HepG2 (cell line): ENCODE results near the gene RNASE11. TPM values are rescaled to one million over a fixed set of nuclear protein-coding genes. Genes with fewer than 3 reads are reported as not detected.

Experiments
- ATF7 ChIP-seq, 2 experiments: fragments of 450-650 bp in 1 of 2; sonication (generic) in 1 of 2; formaldehyde crosslinking in 1 of 2; IDR thresholded peaks; 2 replicates each; pipeline versions ENCODE4 v1.4.0 to v1.6.1; 2016 to 2020; ENCODE audit warnings: antibody characterized with exemption in 1 of 2, mild to moderate bottlenecking in 1 of 2, missing genetic modification reagents in 1 of 2
- CBX2 ChIP-seq, 2 experiments: fragments of 200-600 bp in 1 of 2; sonication (generic); formaldehyde crosslinking in 1 of 2; IDR thresholded peaks; 2 replicates each; pipeline versions ENCODE4 v1.7.0 to v1.8.1; 2018 to 2022; ENCODE audit warnings: low read depth in 2 of 2, low read length in 1 of 2, mild to moderate bottlenecking in 1 of 2, missing genetic modification reagents in 1 of 2
- FOXA3 ChIP-seq: IDR thresholded peaks from 2 replicates; pipeline ENCODE4 v1.6.1; 2016; ENCODE audit warnings: missing genetic modification reagents, missing compliant biosample characterization
- JARID2 ChIP-seq: sonication (generic); formaldehyde crosslinking; IDR thresholded peaks from 2 replicates; pipeline ENCODE4 v1.8.1; 2023; ENCODE audit warnings: missing genetic modification reagents, inconsistent platforms; ENCODE audit not compliant: insufficient replicate concordance
- NFE2L2 ChIP-seq: fragments of 150-350 bp; IDR thresholded peaks from 2 replicates; pipeline ENCODE4 v1.6.1; 2014; ENCODE audit warnings: low read length
- RARG ChIP-seq: sonication (generic); formaldehyde crosslinking; IDR thresholded peaks from 2 replicates; pipeline ENCODE4 v1.4.0; 2020; ENCODE audit warnings: low read depth, mild to moderate bottlenecking, missing genetic modification reagents
- SPEN ChIP-seq: sonication (generic); formaldehyde crosslinking; IDR thresholded peaks from 2 replicates; pipeline ENCODE4 v1.5.1; 2020; ENCODE audit warnings: low read depth, mild to moderate bottlenecking, missing genetic modification reagents
- TRIM24 ChIP-seq: sonication (generic); formaldehyde crosslinking; IDR thresholded peaks from 2 replicates; pipeline ENCODE4 v1.8.0; 2022; ENCODE audit warnings: mild to moderate bottlenecking, missing genetic modification reagents
- ZFP62 ChIP-seq: sonication (generic); formaldehyde crosslinking; IDR thresholded peaks from 2 replicates; pipeline ENCODE4 v1.4.0; 2020; ENCODE audit warnings: missing genetic modification reagents
- ZFP90 ChIP-seq: sonication (generic); formaldehyde crosslinking; IDR thresholded peaks from 2 replicates; pipeline ENCODE4 v1.8.0; 2022; ENCODE audit warnings: missing genetic modification reagents, mild to moderate bottlenecking, inconsistent platforms, borderline replicate concordance
- ZNF530 ChIP-seq: sonication (generic); formaldehyde crosslinking; IDR thresholded peaks from 2 replicates; pipeline ENCODE4 v1.5.0; 2020; ENCODE audit warnings: low read depth, mild to moderate bottlenecking, missing genetic modification reagents
- ZNF570 ChIP-seq: sonication (generic); formaldehyde crosslinking; IDR thresholded peaks from 2 replicates; pipeline ENCODE4 v1.4.0; 2020; ENCODE audit warnings: mild to moderate bottlenecking, missing genetic modification reagents, borderline replicate concordance
- ZNF776 ChIP-seq: sonication (generic); formaldehyde crosslinking; IDR thresholded peaks from 2 replicates; pipeline ENCODE4 v1.4.0; 2020; ENCODE audit warnings: mild to moderate bottlenecking, missing genetic modification reagents
- ZNF816 ChIP-seq: sonication (generic); formaldehyde crosslinking; IDR thresholded peaks from 2 replicates; pipeline ENCODE4 v1.8.0; 2022; ENCODE audit warnings: missing genetic modification reagents, mild to moderate bottlenecking, borderline replicate concordance
- polyA plus RNA-seq, 8 experiments: library from polyadenylated mRNA; depleted of rRNA in 3 of 8; stranded (reverse) in 7 of 8; unstranded in 1 of 8; fragments of >200 nt; fragmentation: Illumina TruSeq in 4 of 8; extraction: Trizol in 4 of 8; gene quantifications; 2 replicates each; pipeline versions ENCODE4 v1.2.1 to v1.2.3, GENCODE V29; 2011 to 2016; ENCODE audit warnings: low read depth in 4 of 8, missing spikeins in 1 of 8, mixed read lengths in 1 of 8; ENCODE audit not compliant: insufficient read depth in 1 of 8
- total RNA-seq, 5 experiments: library from RNA; depleted of rRNA; stranded (reverse); fragments of >200 nt; fragmentation: Illumina TruSeq; extraction: Trizol; gene quantifications; 2 replicates each; pipeline ENCODE4 v1.2.3, GENCODE V29; 2016; ENCODE audit warnings: low read depth in 1 of 5
- TF ChIP-seq, protein P1 (sequence below): sonication (generic); formaldehyde crosslinking; IDR thresholded peaks from 2 replicates; pipeline ENCODE4 v1.4.0; 2020; ENCODE audit warnings: missing genetic modification reagents
- TF ChIP-seq, protein P2 (sequence below): sonication (generic); formaldehyde crosslinking; IDR thresholded peaks from 2 replicates; pipeline ENCODE4 v1.4.0; 2020; ENCODE audit warnings: missing genetic modification reagents
- TF ChIP-seq, protein P3 (sequence below): sonication (generic); formaldehyde crosslinking; IDR thresholded peaks from 2 replicates; pipeline ENCODE4 v1.4.0; 2020; ENCODE audit warnings: mild to moderate bottlenecking, missing genetic modification reagents
- TF ChIP-seq, protein P4 (sequence below): conservative IDR thresholded peaks from 2 replicates; pipeline ENCODE4 v1.6.1; 2018; ENCODE audit warnings: missing genetic modification reagents
- TF ChIP-seq, protein P5 (sequence below): sonication (generic); formaldehyde crosslinking; IDR thresholded peaks from 2 replicates; pipeline ENCODE4 v1.9.0; 2021; ENCODE audit warnings: missing genetic modification reagents, mild to moderate bottlenecking, borderline replicate concordance

RNASE11 gene
- total and polyA plus RNA-seq, 2 of the 13 experiments (the other 11 are each of a cell fraction or from before 2014, with no cell fraction given), result not detected

DNA sequence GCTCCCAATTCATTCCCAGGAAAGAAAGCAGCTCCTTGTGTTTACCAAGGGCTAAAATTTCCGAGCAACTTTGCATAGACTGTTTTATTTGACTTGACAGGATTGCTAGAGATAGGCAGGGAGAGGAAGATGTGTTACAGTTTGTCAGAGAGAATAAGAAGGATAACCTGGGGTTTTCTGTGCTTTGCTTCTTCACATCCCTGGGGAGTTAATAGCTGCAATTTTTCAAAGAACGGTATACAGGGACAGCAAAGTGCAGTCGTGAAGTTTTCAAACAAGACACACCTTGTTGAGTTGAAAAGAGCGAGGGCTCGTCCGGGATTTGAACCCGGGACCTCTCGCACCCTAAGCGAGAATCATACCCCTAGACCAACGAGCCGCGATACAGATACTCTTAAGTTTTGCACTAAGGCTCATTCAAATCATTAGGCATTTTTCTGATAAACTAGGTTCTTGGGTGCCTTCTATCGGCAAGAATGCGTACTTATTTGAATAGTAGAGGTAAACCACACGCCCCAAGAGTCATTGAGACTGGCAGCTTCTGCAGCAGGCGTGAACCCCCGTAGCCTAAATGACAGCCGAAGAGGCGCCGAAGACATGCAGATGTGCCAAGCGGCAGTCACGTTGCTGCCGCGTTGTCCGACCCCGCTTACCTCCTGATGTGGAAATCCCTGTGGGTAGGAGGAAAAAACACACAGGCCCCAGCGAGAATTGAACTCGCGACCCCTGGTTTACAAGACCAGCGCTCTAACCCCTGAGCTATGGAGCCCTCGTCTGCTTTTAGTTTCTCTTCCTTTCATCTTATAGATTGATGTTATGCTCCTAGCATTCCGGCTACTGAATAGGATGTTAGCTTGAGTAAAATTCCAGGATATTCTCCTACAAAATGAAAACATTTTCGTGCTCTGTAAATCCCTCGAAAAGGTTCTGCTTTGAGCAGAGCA lies 25.6 kb upstream of the RNASE11 start (continued):
- TF ChIP-seq, protein P1, sequence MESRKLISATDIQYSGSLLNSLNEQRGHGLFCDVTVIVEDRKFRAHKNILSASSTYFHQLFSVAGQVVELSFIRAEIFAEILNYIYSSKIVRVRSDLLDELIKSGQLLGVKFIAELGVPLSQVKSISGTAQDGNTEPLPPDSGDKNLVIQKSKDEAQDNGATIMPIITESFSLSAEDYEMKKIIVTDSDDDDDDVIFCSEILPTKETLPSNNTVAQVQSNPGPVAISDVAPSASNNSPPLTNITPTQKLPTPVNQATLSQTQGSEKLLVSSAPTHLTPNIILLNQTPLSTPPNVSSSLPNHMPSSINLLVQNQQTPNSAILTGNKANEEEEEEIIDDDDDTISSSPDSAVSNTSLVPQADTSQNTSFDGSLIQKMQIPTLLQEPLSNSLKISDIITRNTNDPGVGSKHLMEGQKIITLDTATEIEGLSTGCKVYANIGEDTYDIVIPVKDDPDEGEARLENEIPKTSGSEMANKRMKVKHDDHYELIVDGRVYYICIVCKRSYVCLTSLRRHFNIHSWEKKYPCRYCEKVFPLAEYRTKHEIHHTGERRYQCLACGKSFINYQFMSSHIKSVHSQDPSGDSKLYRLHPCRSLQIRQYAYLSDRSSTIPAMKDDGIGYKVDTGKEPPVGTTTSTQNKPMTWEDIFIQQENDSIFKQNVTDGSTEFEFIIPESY (CRISPR knock-in tag), result no peak
- TF ChIP-seq ZNF530, result no peak; the same call in 1 of the 2 replicates
- TF ChIP-seq, protein P2, sequence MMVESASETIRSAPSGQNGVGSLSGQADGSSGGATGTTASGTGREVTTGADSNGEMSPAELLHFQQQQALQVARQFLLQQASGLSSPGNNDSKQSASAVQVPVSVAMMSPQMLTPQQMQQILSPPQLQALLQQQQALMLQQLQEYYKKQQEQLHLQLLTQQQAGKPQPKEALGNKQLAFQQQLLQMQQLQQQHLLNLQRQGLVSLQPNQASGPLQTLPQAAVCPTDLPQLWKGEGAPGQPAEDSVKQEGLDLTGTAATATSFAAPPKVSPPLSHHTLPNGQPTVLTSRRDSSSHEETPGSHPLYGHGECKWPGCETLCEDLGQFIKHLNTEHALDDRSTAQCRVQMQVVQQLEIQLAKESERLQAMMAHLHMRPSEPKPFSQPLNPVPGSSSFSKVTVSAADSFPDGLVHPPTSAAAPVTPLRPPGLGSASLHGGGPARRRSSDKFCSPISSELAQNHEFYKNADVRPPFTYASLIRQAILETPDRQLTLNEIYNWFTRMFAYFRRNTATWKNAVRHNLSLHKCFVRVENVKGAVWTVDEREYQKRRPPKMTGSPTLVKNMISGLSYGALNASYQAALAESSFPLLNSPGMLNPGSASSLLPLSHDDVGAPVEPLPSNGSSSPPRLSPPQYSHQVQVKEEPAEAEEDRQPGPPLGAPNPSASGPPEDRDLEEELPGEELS (CRISPR knock-in tag), result peak; percentile 78
- no peak for TF ChIP-seq TRIM24 (CRISPR knock-in tag)
- TF ChIP-seq, protein P3, sequence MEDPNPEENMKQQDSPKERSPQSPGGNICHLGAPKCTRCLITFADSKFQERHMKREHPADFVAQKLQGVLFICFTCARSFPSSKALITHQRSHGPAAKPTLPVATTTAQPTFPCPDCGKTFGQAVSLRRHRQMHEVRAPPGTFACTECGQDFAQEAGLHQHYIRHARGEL (CRISPR knock-in tag), result no peak
- peak; percentile 90 for TF ChIP-seq ZNF816 (CRISPR knock-in tag)
- TF ChIP-seq ZNF776 (CRISPR knock-in tag), result no peak
- peak; percentile 72; the same call in 1 of the 2 replicates for TF ChIP-seq ZFP90 (CRISPR knock-in tag)
- TF ChIP-seq ZNF570, result peak; percentile 23; the same call in 1 of the 2 replicates
- TF ChIP-seq NFE2L2, result no peak
- 0 out of 2 replicates have a peak, but pooled peaks have one; percentile 13 for TF ChIP-seq RARG (CRISPR knock-in tag)
- TF ChIP-seq CBX2 (IDR thresholded peaks at IDR 0.05; ENCODE audit: low read depth, low read length), result no peak
- TF ChIP-seq CBX2 (CRISPR knock-in tag; IDR thresholded peaks at IDR 0.05; ENCODE audit: low read depth), result no peak
- TF ChIP-seq, protein P4, sequence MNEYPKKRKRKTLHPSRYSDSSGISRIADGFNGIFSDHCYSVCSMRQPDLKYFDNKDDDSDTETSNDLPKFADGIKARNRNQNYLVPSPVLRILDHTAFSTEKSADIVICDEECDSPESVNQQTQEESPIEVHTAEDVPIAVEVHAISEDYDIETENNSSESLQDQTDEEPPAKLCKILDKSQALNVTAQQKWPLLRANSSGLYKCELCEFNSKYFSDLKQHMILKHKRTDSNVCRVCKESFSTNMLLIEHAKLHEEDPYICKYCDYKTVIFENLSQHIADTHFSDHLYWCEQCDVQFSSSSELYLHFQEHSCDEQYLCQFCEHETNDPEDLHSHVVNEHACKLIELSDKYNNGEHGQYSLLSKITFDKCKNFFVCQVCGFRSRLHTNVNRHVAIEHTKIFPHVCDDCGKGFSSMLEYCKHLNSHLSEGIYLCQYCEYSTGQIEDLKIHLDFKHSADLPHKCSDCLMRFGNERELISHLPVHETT (CRISPR knock-in tag), result no peak; the same call in 1 of the 2 replicates
- TF ChIP-seq, protein P5, sequence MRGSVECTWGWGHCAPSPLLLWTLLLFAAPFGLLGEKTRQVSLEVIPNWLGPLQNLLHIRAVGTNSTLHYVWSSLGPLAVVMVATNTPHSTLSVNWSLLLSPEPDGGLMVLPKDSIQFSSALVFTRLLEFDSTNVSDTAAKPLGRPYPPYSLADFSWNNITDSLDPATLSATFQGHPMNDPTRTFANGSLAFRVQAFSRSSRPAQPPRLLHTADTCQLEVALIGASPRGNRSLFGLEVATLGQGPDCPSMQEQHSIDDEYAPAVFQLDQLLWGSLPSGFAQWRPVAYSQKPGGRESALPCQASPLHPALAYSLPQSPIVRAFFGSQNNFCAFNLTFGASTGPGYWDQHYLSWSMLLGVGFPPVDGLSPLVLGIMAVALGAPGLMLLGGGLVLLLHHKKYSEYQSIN, result no peak
- TF ChIP-seq JARID2, result peak; percentile 63
- TF ChIP-seq FOXA3 (CRISPR knock-in tag), result peak; percentile 67
- TF ChIP-seq ATF7 (IDR thresholded peaks at IDR 0.05), result no peak
- peak; percentile 25; the same call in 1 of the 2 replicates for TF ChIP-seq ATF7 (CRISPR knock-in tag; IDR thresholded peaks at IDR 0.05)
- peak; percentile 13; the same call in 1 of the 2 replicates for TF ChIP-seq SPEN (CRISPR knock-in tag)
- peak; percentile 37; the same call in 1 of the 2 replicates for TF ChIP-seq ZFP62
